Measurements from ENCODE around the gene ST3GAL2. TPM values are rescaled to one million over a fixed set of nuclear protein-coding genes. Genes with fewer than 3 reads are reported as not detected.
"Not testable (repeated sequence)": the region's sequence is repeated elsewhere in the genome, so short reads cannot be mapped to it uniquely, and the experiment has no call there.

ST3GAL2 gene
- total RNA-seq, 1 experiment from 2014 or later: 48.1 TPM

GRCh38 chr16:70418274-70418992 lies 20.5 kb downstream of the ST3GAL2 start:
- Histone ChIP-seq H3K9me2 (replicated peaks; ENCODE audit: insufficient read depth, low read length) (no peaks in the 10 kb centered on the region), H2AFZ (ENCODE audit: low read length) (no peak overlapping the region), H3K4me2 (ENCODE audit: low read depth, low read length, poor library complexity, severe bottlenecking) (no peak overlapping the region), H3K27me3 (ENCODE audit: low read length) (no peaks in the 10 kb centered on the region), H3K9ac (ENCODE audit: low read length) (peak overlapping the region; percentile 50), H3K27ac (ENCODE audit: low read length) (peak overlapping the region; percentile 71), H3K4me3 (ENCODE audit: low read length) (no peak overlapping the region), H3K79me2 (ENCODE audit: low read length) (peaks cover 93% of the 10 kb centered on the region), H3K36me3 (ENCODE audit: insufficient read depth, low read length) (no peaks in the 10 kb centered on the region), H3K9me3 (ENCODE audit: low read length) (no peaks in the 10 kb centered on the region), H3K4me1 (ENCODE audit: low read length) (peaks cover 59% of the 10 kb centered on the region), H4K20me1 (ENCODE audit: insufficient read depth, low read depth, low read length) (peaks cover 7% of the 10 kb centered on the region; the same call in 1 of the 2 replicates)
- no peak for DNase-seq

GRCh38 chr16:70417661-70418060 lies 21.2 kb downstream of the ST3GAL2 start:
- Histone ChIP-seq H3K4me3 (ENCODE audit: low read length) (no peak overlapping the region), H3K4me2 (ENCODE audit: low read depth, low read length, poor library complexity, severe bottlenecking) (no peak overlapping the region), H3K79me2 (ENCODE audit: low read length) (peaks cover 85% of the 10 kb centered on the region), H4K20me1 (ENCODE audit: insufficient read depth, low read depth, low read length) (peaks cover 7% of the 10 kb centered on the region; the same call in 1 of the 2 replicates), H3K9me2 (replicated peaks; ENCODE audit: insufficient read depth, low read length) (no peaks in the 10 kb centered on the region), H2AFZ (ENCODE audit: low read length) (no peak overlapping the region), H3K9me3 (ENCODE audit: low read length) (no peaks in the 10 kb centered on the region), H3K9ac (ENCODE audit: low read length) (peak overlapping the region; percentile 15; the same call in 1 of the 2 replicates), H3K27me3 (ENCODE audit: low read length) (no peaks in the 10 kb centered on the region), H3K36me3 (ENCODE audit: insufficient read depth, low read length) (no peaks in the 10 kb centered on the region), H3K4me1 (ENCODE audit: low read length) (peaks cover 59% of the 10 kb centered on the region), H3K27ac (ENCODE audit: low read length) (peak overlapping the region; percentile 71)
- no peak for DNase-seq

GRCh38 chr16:70416748-70417616 lies 21.9 kb downstream of the ST3GAL2 start:
- peaks cover 7% of the 10 kb centered on the region; the same call in 1 of the 2 replicates for H4K20me1 ChIP-seq (ENCODE audit: insufficient read depth, low read depth, low read length)
- no peak overlapping the region for H2AFZ ChIP-seq (ENCODE audit: low read length)
- H3K4me1 ChIP-seq (ENCODE audit: low read length): peaks cover 58% of the 10 kb centered on the region
- peak overlapping the region; percentile 71 for H3K27ac ChIP-seq (ENCODE audit: low read length)
- no peak overlapping the region for H3K4me3 ChIP-seq (ENCODE audit: low read length)
- DNase-seq: no peak
- H3K79me2 ChIP-seq (ENCODE audit: low read length): peaks cover 82% of the 10 kb centered on the region
- no peaks in the 10 kb centered on the region for H3K27me3 ChIP-seq (ENCODE audit: low read length)
- peak overlapping the region; percentile 15; the same call in 1 of the 2 replicates for H3K9ac ChIP-seq (ENCODE audit: low read length)
- H3K4me2 ChIP-seq (ENCODE audit: low read depth, low read length, poor library complexity, severe bottlenecking): no peak overlapping the region
- no peaks in the 10 kb centered on the region for H3K9me3 ChIP-seq (ENCODE audit: low read length)
- no peaks in the 10 kb centered on the region for H3K36me3 ChIP-seq (ENCODE audit: insufficient read depth, low read length)
- H3K9me2 ChIP-seq (replicated peaks; ENCODE audit: insufficient read depth, low read length): no peaks in the 10 kb centered on the region

GRCh38 chr16:70413572-70413971 lies 25.3 kb downstream of the ST3GAL2 start:
- H4K20me1 ChIP-seq (ENCODE audit: insufficient read depth, low read depth, low read length); H3K27ac ChIP-seq (ENCODE audit: low read length); H3K9me2 ChIP-seq (replicated peaks; ENCODE audit: insufficient read depth, low read length); H3K27me3 ChIP-seq (ENCODE audit: low read length); H3K4me3 ChIP-seq (ENCODE audit: low read length); H3K36me3 ChIP-seq (ENCODE audit: insufficient read depth, low read length); H2AFZ ChIP-seq (ENCODE audit: low read length); H3K4me2 ChIP-seq (ENCODE audit: low read depth, low read length, poor library complexity, severe bottlenecking); H3K9me3 ChIP-seq (ENCODE audit: low read length); H3K9ac ChIP-seq (ENCODE audit: low read length); DNase-seq: not testable (repeated sequence)
- Histone ChIP-seq H3K4me1 (ENCODE audit: low read length) (peaks cover 38% of the 10 kb centered on the region), H3K79me2 (ENCODE audit: low read length) (peaks cover 72% of the 10 kb centered on the region)

- H2AFZ ChIP-seq (ENCODE audit: low read length): no peak overlapping the region
- no peaks in the 10 kb centered on the region for H3K36me3 ChIP-seq (ENCODE audit: insufficient read depth, low read length)
- no peak overlapping the region for H3K27ac ChIP-seq (ENCODE audit: low read length)
- no peak overlapping the region for H3K4me3 ChIP-seq (ENCODE audit: low read length)
- H3K9me3 ChIP-seq (ENCODE audit: low read length): no peaks in the 10 kb centered on the region
- H3K9ac ChIP-seq (ENCODE audit: low read length): no peak overlapping the region
- no peak for DNase-seq
- no peaks in the 10 kb centered on the region for H4K20me1 ChIP-seq (ENCODE audit: insufficient read depth, low read depth, low read length)
- H3K79me2 ChIP-seq (ENCODE audit: low read length): peaks cover 72% of the 10 kb centered on the region
- H3K4me2 ChIP-seq (ENCODE audit: low read depth, low read length, poor library complexity, severe bottlenecking): no peak overlapping the region
- peaks cover 38% of the 10 kb centered on the region for H3K4me1 ChIP-seq (ENCODE audit: low read length)
- no peaks in the 10 kb centered on the region for H3K9me2 ChIP-seq (replicated peaks; ENCODE audit: insufficient read depth, low read length)
- no peaks in the 10 kb centered on the region for H3K27me3 ChIP-seq (ENCODE audit: low read length)
These were observed 26.5 kb downstream of the ST3GAL2 start for GRCh38 chr16:70412385-70412784.

GRCh38 chr16:70410734-70411133 lies 28.2 kb downstream of the ST3GAL2 start:
- Histone ChIP-seq H3K4me1 (ENCODE audit: low read length) (peaks cover 35% of the 10 kb centered on the region), H3K27ac (ENCODE audit: low read length) (0 out of 2 replicates have a peak overlapping the region, but pooled peaks have one; percentile 45), H3K4me3 (ENCODE audit: low read length) (no peak overlapping the region), H4K20me1 (ENCODE audit: insufficient read depth, low read depth, low read length) (no peaks in the 10 kb centered on the region), H3K9me2 (replicated peaks; ENCODE audit: insufficient read depth, low read length) (no peaks in the 10 kb centered on the region), H3K36me3 (ENCODE audit: insufficient read depth, low read length) (peaks cover 10% of the 10 kb centered on the region; the same call in 1 of the 2 replicates), H3K27me3 (ENCODE audit: low read length) (no peaks in the 10 kb centered on the region), H3K4me2 (ENCODE audit: low read depth, low read length, poor library complexity, severe bottlenecking) (no peak overlapping the region), H3K9me3 (ENCODE audit: low read length) (no peaks in the 10 kb centered on the region), H3K9ac (ENCODE audit: low read length) (no peak overlapping the region), H2AFZ (ENCODE audit: low read length) (no peak overlapping the region), H3K79me2 (ENCODE audit: low read length) (peaks cover 72% of the 10 kb centered on the region)
- DNase-seq: no peak

GRCh38 chr16:70407811-70408274 lies 31.1 kb downstream of the ST3GAL2 start:
- H3K4me3 ChIP-seq (ENCODE audit: low read length): peak overlapping the region; percentile 53
- H3K36me3 ChIP-seq (ENCODE audit: insufficient read depth, low read length): peaks cover 10% of the 10 kb centered on the region; the same call in 1 of the 2 replicates
- peak; percentile 75 for DNase-seq
- no peaks in the 10 kb centered on the region for H3K27me3 ChIP-seq (ENCODE audit: low read length)
- no peaks in the 10 kb centered on the region for H3K9me2 ChIP-seq (replicated peaks; ENCODE audit: insufficient read depth, low read length)
- no peak overlapping the region for H2AFZ ChIP-seq (ENCODE audit: low read length)
- H3K4me2 ChIP-seq (ENCODE audit: low read depth, low read length, poor library complexity, severe bottlenecking): peak overlapping the region; percentile 68
- no peaks in the 10 kb centered on the region for H3K9me3 ChIP-seq (ENCODE audit: low read length)
- H3K27ac ChIP-seq (ENCODE audit: low read length): peak overlapping the region; percentile 96
- H4K20me1 ChIP-seq (ENCODE audit: insufficient read depth, low read depth, low read length): no peaks in the 10 kb centered on the region
- H3K4me1 ChIP-seq (ENCODE audit: low read length): peaks cover 59% of the 10 kb centered on the region
- H3K9ac ChIP-seq (ENCODE audit: low read length): peak overlapping the region; percentile 69
- peaks cover 71% of the 10 kb centered on the region for H3K79me2 ChIP-seq (ENCODE audit: low read length)

- not testable (repeated sequence) for H2AFZ ChIP-seq (ENCODE audit: low read length); H4K20me1 ChIP-seq (ENCODE audit: insufficient read depth, low read depth, low read length); H3K9me3 ChIP-seq (ENCODE audit: low read length); H3K9ac ChIP-seq (ENCODE audit: low read length); H3K27me3 ChIP-seq (ENCODE audit: low read length); H3K4me3 ChIP-seq (ENCODE audit: low read length); DNase-seq; H3K4me2 ChIP-seq (ENCODE audit: low read depth, low read length, poor library complexity, severe bottlenecking); H3K9me2 ChIP-seq (replicated peaks; ENCODE audit: insufficient read depth, low read length)
- peaks cover 10% of the 10 kb centered on the region; the same call in 1 of the 2 replicates for H3K36me3 ChIP-seq (ENCODE audit: insufficient read depth, low read length)
- H3K4me1 ChIP-seq (ENCODE audit: low read length): peaks cover 59% of the 10 kb centered on the region
- H3K79me2 ChIP-seq (ENCODE audit: low read length): peaks cover 74% of the 10 kb centered on the region
- peak overlapping the region; percentile 96 for H3K27ac ChIP-seq (ENCODE audit: low read length)
These were observed 32.8 kb downstream of the ST3GAL2 start for GRCh38 chr16:70406104-70406503.
